Tibial nerve (tissue), 4 donors: ENCODE results near the gene RSAD1.

ENCODE experiments used
- CTCF ChIP-seq, 5 experiments: fragments of 200-600 bp in 3 of 5; fragments of 450-650 bp in 2 of 5; sonication (generic) in 3 of 5; IDR thresholded peaks; one replicate each; pipeline ENCODE4 v1.5.1; 2016 to 2019; ENCODE audit warnings: antibody characterized with exemption in 5 of 5, mild to moderate bottlenecking in 3 of 5, moderate library complexity in 2 of 5
- EP300 ChIP-seq, 2 donors: sonication (generic); formaldehyde crosslinking; IDR thresholded peaks; one replicate each; pipeline ENCODE4 v1.6.1; 2017; ENCODE audit warnings: antibody characterized with exemption in 2 of 2, mild to moderate bottlenecking in 1 of 2

GRCh38 chr17:50505591-50506130 lies 27.0 kb downstream of the RSAD1 start:
- TF ChIP-seq EP300 (IDR thresholded peaks at IDR 0.05) (no peak), CTCF (IDR thresholded peaks at IDR 0.05) (no peak)
